Loucy (cell line): ENCODE results near the gene DRAXIN.

Experiments used
- CTCF ChIP-seq: fragments of 200-600 bp; sonication (generic); conservative IDR thresholded peaks from 2 replicates; pipeline ENCODE4 v1.5.1; 2014; ENCODE audit warnings: mild to moderate bottlenecking, antibody characterized with exemption, low read length
- EZH2phosphoT487 ChIP-seq: fragments of 200-600 bp; IDR thresholded peaks from 2 replicates; pipeline ENCODE4 v1.6.1; 2018; ENCODE audit warnings: antibody characterized with exemption, mild to moderate bottlenecking, moderate library complexity, borderline replicate concordance

- no peak for TF ChIP-seq CTCF
- TF ChIP-seq EZH2phosphoT487, result no peak
Measured at GRCh38 chr1:11680270-11681070, 11.0 kb upstream of the DRAXIN start.
